ENCODE measurements around the gene STK25. TPM values are rescaled to one million over a fixed set of nuclear protein-coding genes. Genes with fewer than 3 reads are reported as not detected.

STK25 gene
- 158 and 188 TPM in 2 replicates for total RNA-seq (2014; rRNA removed; shearing (Covaris generic))

DNA sequence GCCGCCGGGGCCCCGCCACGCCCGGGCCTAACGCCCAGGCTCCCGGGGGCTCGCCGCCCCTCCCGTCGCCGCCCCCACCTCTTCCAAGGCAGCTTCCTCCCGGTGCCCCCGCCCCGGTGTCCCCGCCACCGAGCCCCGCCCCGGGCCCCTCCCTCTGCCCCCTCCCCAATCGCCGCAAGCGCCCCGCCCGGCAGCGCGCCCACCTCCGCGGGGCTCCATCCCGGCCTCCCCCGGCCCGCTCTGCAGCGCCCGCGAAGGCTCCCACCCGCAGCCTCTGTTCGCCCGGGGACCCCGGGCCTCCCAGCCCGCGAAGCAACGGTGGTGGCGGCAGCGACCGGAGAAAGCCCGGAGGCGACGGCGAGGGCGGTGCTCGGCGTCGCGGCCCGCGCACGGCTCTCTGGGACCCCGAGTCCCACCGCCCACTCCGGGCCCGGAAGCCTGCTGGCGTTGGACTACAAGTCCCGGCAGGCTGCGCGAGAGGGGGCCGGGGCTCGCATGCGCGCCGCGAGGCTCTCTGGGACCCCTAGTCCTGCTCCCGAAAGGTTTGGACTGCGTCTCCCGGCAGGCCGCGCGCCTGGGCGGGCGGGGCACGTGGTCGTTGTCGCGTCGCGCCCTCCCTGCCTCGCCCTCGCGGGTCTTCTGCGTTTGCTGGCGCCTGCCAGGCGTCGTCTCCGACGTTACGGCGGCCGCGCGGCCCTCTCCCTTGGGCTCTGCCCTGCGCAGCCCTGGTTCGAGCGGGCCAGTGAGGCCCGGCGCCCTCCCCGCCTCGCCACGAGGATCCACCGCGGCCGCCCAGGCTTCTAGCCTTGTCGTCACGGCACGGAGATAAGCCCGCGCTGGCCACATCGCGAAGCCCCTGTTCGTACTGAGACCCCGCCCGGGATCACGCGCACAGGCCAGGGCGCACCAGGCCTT is at the start of gene STK25:
STK25 (minus strand) TSS at position 345 of the 915 bp plus-strand sequence. CDS start 549 bp downstream, outside the sequence.
- peak; percentile 99 for DNase-seq (ENCODE audit: low read depth)

- DNase-seq (ENCODE audit: low read depth): no peak
Observed at GRCh38 chr2:241556746-241557145, 48.4 kb upstream of the STK25 start.

DNA sequence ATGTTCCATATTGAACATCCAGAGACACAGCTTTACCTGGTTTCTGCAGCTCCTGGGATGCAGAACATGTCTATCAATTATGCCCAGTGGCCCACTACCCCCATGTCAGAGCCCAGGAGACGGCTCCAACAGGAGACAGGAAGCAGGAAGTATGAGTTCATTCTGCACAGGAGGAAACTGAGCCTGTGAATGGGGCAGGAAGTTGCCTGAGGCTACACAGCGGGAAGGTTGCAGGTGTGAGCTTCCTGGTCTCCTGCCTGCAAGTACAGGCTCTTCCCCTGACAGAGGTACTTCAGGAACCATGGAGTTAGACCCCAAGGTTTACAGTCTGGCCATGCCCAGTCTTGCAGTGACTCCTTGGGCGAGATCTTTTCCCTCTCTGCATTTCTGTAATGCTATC is 47.3 kb upstream of the STK25 start:
- DNase-seq (ENCODE audit: low read depth): no peak

- DNase-seq (ENCODE audit: low read depth): no peak
Observed at GRCh38 chr2:241554610-241555322, 46.4 kb upstream of the STK25 start.

DNA sequence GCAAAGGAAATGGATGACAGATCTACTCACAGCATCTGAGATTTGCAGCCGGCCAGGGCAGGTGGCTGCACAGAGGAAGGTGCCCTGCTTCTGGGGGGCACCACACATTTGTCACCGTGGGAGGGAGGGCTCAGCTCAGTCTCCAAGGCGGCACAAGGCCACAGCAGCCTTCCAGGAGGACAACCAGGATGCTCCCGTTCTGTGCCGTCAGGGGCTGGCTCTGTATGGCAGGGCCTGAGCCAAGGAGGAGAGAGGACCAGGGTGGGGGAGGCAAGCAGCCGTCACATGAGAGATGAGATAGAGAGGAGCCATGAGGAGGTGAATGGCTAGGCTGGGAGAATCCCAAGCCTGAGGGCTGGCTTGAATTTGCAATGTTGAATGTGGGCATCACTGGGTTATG is 45.6 kb upstream of the STK25 start:
- no peak for DNase-seq (ENCODE audit: low read depth)

DNA sequence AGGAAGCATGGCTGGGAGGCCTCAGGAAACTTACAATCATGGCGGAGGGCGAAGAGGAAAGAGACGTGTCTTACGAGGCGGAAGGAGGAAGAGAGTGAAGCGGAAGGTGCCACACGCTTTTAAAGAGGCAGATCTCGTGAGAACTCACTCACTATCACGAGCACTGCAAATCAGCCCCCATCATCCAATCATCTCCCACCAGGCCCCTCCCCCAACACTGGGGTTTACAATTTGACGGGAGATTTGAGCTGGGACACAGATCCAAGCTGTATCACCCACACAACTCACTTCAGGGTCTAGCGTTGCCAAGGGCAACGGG is 45.1 kb upstream of the STK25 start:
- DNase-seq (ENCODE audit: low read depth): no peak

GRCh38 chr2:241551998-241552737 is 43.8 kb upstream of the STK25 start:
- no peak for DNase-seq (ENCODE audit: low read depth)

DNA sequence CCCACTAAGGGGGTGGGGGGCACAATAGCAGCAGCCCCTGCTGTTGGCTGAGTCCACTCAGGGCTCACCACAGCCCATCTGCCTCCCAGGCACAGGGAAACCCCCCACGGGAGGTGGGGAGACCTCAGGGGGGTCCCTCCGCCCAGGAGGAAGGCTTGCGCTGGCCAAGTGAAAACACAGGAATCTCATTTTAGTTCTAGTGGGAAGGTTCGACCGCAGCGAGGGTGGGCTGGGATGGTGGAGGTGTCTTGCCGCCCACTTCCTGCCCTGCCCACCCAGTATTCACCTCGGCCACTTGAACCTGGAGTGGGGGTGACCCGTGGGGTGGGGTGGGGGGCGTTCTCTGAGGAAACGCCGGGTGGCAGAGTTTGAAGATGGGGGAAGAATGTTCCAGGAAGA is 43.2 kb upstream of the STK25 start:
- no peak for DNase-seq (ENCODE audit: low read depth)

GRCh38 chr2:241550616-241551580 is 42.5 kb upstream of the STK25 start:
- no peak for DNase-seq (ENCODE audit: low read depth)

GRCh38 chr2:241548451-241548835 is 40.1 kb upstream of the STK25 start:
- no peak for DNase-seq (ENCODE audit: low read depth)

GRCh38 chr2:241547781-241548450 is 39.5 kb upstream of the STK25 start:
- no peak for DNase-seq (ENCODE audit: low read depth)

DNA sequence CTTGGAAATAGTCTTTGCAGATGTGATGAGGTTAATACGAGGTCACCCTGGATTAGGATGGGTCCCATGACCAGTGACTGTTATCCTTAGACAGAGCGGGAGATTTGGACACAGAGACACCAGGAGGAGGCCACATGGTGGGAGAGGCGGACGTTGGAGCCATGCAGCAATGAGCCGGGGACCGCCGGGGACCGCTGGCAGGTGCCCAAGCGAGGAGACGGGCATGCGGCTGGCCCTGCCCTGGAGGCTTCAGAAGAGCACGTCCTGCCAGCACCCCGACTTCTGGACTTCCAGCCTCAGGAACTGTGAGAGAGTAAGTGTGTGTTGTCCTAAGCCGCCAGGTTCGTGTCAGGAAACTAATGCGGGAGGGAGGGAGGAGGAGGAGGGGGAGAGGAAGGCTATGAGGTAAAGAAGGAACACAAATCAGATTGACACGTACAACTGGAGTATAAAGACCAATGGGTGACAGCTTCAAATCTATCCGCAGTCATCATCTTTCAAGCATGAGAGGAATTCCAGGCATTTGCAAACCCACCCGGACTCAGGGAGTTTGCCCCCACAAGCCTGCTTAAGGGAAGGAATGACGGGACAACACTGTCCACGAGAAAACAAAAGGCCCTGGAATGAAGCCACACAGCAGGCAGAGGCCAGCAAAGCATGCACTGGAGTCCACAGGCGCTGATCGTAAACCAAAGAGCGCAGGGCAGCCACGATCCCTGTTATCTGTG is 38.6 kb upstream of the STK25 start:
- DNase-seq (ENCODE audit: low read depth): peak; percentile 87

GRCh38 chr2:241545523-241546473 is 37.4 kb upstream of the STK25 start:
- no peak for DNase-seq (ENCODE audit: low read depth)

DNA sequence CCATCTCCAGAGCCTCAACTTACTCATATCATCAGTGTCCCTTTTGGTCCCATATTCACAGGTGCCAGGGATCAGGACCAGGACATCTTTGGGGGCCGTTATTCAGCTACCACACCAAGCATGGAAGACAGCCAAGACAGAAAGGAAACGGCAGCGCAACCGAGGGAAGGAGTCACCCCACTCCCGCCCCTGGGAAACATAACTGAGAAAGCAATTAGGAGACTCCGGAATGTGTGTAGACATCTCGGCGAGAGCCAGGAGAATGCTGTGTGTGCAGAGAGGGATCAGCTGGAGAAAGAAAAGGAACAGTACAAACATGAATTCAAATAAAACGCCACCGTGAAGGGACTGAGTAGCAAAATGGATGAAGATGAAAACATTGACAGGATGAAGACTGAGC is 36.7 kb upstream of the STK25 start:
- peak; percentile 72 for DNase-seq (ENCODE audit: low read depth)

DNA sequence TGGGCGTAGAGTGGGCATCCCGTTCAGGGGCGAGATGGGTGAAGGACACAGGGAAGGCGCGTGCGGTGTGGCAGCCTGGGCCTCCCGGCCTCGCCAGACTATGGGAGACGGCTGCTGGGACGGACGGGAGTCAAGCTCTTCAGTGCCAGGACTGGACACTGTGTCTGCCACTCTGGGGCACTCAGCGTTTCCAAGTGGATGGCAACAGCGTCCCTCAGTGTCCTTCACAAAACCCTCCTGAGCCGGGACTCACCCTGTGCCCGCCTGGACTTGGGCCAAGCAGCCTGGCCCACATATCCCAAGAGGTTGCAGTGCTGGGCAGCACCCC is 33.9 kb upstream of the STK25 start:
- no peak for DNase-seq (ENCODE audit: low read depth)

DNA sequence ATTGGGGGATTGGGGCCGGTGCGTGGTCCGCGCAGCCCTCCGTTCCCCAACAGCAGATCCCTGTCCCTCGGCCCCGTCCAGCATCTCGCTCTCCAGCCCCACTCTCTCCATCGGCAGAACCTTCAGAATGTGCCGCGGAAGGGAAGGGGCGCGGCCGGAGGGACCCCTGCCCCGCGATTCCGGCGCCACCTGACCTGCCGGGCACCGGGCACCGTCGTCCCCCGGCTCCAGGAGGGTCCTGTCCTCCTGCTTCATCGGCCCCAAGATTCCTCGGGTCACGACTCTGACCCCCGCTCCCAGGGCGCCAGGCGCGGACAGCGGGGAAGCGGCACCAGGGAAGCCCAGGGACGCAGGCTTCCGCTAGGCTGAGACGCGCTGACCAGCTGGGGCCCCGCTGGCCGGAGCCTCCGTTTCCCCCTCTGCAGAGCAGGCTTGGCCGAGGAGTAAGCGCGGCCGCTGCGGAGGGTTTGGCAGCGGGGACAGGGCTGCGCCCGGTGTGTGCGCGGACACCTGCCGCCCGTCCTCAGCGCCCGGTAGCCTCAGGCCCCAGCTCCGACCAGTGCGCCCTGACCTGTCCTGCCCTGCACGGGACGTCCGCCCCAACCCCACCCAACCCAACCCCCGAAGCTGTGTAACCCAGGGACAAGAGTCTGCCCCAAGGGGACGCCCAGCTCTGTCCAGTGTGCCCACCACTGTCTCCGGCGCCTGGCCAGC is 33.3 kb upstream of the STK25 start:
- DNase-seq (ENCODE audit: low read depth): no peak

DNA sequence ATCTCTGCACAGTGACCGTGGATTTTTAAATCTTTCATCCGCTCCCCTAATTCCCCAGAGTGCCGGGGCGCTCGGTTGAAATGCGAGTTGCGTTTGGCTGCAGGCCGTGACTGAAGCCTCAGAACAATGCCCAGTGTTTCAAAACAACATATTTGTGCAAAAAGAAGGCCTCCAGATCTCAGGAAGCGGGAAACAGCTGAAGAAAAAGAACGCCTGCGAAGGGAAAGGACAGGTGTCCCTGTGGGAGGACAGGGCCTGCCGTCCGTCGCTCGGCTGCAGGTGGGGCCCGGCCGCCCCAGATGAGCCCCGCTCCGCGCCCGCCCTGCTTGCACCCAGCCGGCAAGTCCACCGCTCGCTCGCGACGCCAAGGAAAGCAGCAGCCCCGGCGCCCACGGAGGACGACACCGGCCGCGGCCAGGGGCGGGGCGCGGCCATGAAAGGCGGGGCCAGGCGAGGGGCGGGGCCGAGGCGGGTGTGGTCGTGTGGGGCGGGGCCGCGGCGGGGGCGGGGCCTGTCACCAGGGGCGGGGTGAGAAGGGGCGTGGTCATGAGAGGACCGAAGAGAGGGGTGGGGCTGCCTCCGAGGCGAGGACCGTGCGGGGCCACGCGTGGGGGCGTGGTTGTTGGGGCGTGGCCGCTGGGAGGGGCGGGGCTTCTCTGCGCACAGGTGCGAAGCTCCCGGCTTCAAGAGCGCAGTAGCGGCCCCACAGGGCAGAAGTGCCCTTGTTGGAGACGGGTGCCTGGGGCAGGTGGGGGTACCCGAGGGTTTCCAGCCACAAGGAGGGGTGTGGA is 32.6 kb upstream of the STK25 start:
- peak; percentile 53 for DNase-seq (ENCODE audit: low read depth)

- DNase-seq (ENCODE audit: low read depth): no peak
Observed at GRCh38 chr2:241540401-241540770, 32.0 kb upstream of the STK25 start.
